GM18867 (cell line): Measurements from ENCODE around the gene NEO1.

Source experiments
- ATAC-seq: cut with Tn5 transposase; IDR thresholded peaks from one replicate; pipeline ENCODE4 v1.9.1; 2021; ENCODE audit warnings: mild to moderate bottlenecking, moderate library complexity; ENCODE audit not compliant: unreplicated experiment

Gene NEO1

DNA sequence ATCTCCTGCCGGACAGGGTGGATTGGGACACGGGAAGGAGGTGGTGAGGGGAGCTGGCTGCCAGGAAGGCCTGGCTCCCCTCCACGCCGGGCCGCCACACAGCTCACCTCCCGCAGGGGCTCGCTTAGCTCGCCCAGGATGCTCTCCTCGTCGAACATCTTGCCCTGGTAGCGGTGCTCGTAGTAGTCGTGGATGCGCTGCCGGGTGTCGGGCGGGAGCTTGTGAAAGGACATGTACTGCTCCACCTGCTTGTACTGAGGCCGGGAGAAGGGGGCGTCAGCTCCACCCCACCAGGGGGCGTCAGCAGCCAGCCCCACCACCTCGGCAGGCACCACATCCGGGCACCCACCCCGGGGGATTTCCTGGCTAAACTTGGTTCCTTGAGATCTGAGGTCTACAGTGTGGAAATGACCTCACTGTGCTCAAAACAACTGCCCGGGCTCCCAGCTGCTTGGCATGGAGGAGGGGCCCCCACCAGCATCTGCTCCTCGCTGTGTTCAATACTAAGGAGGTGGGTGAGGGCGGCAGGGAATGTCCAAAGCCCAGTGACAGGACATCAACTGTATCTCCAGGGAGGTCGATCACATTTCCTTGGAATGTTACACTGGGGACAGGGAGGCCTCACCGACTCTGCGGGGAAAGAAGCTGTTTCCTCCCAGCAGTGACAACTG is 273.1 kb downstream of the NEO1 start:
- no peak for ATAC-seq

DNA sequence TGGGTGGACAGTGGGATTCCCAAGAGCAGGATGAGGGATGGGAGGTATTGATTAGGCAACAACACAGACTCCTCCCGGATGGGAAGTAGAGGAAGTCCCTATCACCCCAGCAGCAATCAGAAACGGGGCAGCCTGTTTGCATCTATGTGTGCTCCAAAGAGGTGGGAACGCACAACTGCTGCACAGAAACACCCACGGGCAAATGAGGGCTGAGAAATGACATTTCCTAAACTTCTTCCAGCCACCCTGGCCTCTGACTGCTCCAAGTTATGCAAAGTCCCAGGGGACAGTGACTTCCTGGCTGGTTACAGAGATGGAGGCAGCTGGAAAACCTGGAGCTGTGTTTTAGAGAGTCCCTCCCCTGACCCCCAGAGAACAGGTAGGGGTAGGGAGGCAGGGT is 273.9 kb downstream of the NEO1 start:
- ATAC-seq: no peak

DNA sequence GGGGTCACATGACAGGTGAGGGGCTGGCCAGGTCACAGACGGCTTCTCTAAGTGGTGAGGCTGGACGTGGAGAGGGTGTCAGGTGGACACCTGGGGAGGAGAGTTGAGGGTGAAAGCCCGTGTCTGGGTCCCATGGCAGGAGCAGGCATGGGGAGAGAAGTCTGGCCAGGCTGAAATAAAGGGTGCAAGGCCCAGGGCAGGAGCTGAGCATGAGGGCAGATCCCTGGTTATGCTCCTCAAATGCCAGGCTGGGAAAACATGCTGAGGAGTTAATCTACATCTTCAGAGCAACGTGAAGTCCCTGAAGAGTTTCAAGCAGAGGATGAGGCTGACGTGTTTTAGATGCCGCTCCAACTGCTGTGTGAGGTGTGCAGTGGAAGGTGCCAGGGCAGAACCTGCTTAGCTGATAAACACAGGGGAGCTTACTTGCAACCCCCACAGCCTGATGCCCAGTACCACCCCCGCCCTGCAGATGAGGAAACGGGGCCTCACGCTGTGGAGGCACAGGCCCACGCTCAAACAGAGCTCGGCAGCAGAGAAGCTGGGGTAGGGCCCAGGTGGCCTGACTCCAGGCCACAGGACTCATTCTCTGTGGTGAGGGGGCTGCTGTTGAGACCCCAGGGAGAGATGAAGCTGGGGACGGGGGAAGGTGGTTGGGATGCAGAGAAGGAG is 276.0 kb downstream of the NEO1 start:
- ATAC-seq: no peak

DNA sequence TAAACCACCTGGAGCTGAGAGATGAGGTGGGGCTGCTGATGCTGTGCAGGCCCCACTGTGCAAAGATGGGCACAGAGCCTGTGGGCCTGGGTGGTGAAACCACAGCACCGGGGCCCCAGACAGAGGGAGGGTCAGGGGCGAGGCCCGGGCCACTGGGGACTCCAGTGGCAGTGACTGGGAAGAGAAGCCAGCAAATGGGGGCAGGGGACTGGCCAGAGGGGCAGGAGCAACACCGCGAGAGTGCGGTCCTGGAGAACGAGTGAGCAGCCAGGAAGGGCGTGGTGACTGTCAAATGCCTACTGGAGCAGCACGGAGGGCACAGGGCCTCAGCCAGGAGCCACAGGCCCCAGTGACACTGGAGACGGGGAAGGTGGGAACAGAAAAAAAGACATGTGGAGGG is 276.7 kb downstream of the NEO1 start:
- ATAC-seq: no peak

DNA sequence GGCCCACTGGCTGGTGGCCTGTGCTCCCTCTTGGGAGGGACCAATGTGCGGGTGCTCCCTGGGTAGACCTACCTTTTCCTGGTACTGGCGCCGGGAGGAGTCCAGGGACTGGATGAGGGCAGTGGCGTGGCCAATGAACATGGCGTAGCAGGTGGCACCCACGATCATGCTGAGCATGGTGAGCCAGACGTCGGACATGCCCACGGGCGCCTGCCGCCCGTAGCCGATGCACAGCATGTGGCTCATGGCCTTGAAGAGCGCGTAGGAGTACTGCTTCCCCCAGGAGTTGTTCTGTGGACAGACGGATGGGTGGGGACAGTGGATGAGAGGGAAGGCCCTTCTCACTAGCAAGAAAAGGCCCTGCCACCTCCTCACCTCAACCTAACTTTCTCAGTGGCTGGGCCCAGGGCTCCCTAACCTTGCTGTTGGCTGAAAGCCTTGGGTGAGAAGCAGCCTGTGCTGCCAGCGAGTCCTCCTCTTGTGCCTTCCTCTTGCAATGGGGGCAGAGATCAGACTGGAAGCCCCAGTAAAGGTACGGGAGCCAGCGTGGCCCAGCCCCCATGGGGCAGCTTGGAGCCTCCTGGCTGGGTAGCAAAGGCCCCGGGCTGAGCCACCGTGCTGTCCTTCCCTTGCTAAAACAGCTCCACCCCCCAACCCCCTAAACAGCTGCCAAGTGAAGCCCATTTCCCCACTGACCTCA is 277.4 kb downstream of the NEO1 start:
- ATAC-seq: no peak

DNA sequence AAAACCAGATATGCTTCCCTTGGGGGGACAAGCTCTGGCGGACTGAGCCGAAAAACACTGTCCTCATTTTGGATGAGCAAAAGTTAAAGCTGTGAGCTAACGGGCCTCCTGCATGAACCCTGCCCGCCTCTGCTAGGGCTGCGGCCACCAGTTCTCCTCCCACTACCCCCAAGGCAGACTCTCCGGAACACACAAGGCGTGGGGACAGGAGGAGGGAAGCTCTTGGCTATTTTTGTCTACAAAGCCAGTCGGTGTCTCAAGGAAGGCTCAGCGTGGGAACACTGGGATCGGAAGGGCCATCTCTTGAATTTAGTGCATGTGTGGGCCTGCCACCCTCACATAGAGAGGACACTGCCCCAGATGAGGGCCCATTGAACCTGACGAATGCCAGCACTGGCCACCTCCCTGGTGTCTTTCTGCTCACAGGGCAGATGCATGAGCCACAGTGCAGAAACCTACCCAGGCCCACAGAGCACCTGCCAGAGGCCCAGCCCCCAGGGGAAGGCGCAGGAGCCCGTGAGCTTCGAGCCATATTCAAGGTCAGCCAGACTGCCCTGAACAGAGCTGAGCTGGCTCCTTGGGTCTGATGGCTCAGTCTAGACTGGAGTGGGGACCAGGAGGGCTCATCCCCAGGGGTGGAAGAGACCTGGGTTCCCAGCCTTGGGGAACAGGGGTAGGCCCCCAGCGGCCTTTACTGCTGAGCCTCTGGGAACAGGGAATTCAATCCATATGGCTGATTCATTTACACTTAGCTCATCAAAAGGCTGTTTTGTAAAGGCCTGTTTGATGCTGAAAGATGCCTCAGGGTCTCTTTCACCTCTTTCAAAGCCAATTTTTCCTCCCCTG is 278.2 kb downstream of the NEO1 start:
- no peak for ATAC-seq

DNA sequence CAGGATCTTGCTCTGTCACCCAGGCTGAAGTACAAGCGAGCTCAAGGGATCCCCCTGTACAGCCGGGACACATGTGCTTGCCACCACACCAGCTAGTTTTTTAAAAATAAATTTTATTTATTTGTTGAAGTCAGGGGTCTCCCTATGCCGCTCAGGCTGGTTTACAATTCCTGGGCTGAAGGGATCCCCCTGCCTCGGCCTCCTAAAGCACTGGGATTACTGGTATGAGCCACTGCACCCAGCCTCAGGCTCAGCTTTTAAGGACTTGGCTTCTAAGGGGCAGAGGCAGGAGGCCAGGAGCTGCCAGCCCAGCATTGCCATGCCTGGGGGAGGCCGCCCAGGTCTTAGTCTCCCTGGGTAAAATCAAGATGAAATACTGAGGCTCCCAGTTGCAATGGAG is 279.2 kb downstream of the NEO1 start:
- ATAC-seq: no peak

DNA sequence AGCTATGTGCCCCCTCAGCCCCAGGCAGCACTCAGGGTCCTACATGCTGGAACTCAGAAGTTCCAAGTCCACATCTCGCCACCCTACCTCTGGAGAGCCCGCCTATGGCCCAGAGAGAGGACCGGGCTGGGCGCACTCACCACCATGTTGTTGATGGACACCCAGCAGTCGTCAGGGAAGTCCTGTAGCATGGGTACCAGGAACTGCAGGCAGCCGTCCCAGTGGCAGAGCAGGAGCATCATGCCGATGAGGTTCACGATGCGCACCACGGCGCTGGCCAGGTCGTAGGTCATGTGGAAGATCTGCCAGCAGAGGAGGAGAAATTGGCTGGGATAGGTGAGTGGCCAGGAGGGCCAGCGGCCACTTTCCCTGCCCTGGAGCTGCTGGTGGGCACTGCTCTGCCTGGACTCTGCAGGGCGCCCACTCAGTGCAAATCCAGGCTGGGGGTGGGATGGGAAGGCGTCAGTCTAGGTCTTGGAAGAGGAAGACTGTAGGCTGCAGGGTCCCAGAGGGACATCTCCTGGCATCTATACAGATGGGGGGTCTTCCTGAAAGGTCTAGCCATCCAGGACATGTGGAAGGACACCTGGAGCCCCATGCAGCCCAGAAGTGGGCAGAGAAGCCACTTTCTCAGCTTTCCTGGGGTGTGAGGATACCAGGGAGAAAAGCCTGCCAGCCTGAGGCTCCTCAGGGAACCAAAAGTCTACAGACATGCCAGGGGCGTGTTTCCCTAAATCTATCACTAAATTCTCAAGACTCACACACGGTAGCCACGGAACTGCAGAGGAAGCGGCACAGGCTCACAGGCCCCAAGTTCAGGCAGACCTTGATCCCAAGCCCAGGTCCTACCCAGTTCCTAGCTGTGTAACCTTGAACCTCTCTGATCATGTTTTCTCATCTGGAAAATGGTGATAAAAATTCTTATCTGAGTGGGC is 280.0 kb downstream of the NEO1 start:
- no peak for ATAC-seq

DNA sequence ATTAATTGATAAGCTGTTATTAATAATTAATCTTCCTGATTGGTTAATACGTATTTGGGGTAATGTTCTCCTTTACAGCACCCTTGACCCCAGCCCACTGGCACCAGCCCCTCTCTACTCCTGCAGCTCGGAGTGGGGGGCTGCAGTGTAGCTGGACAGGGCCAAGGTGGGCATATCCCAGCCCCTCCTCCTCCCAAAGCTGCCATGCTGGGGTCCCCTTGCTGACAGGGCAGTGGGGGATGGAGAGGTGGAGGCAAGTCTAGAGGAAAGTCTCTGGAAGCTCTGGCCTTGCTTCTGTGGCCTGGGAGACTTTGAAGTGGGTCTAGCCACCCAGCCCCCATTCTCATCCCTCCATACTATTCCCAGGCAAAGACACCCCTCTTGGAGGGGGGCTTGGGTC is 280.7 kb downstream of the NEO1 start:
- no peak for ATAC-seq

DNA sequence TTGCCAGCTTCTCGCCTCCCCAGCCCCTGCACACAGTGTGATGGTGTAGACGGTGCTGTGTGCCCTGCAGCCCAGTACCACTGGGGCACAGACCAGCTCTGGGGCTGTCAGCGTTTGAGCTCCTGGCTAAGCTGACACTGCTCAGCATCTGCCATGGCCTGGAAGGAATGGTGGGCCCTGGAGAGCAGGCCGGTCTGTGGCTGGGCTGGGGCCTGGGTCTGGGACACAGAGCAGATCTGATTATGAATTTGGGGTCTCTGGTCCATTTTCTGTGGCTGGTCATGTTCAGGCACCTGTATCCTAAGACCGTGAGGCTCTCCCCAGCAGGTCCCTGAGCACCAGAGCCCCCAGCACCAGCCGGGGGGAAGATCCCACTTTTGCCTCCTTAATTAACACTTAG is 281.8 kb downstream of the NEO1 start:
- no peak for ATAC-seq

DNA sequence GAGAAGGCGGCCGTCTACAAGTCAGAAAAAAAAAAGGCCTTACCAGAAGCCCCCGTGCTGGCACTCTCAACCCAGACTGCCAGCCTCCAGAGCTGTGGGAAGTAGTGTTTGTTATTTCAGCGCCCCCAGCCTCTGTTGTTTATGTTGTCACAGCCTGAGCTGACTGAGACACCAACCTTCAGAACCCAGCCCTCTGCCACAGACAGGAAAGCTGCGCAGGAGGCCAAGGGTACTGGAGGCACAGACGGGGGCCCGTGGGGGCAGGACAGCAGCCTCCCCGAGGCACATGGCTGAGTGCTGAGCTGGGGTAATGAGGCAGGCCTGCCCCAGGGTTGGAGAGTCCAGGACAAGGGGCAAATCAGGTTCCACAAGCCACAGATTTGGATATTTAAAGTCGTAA is 282.8 kb downstream of the NEO1 start:
- no peak for ATAC-seq

DNA sequence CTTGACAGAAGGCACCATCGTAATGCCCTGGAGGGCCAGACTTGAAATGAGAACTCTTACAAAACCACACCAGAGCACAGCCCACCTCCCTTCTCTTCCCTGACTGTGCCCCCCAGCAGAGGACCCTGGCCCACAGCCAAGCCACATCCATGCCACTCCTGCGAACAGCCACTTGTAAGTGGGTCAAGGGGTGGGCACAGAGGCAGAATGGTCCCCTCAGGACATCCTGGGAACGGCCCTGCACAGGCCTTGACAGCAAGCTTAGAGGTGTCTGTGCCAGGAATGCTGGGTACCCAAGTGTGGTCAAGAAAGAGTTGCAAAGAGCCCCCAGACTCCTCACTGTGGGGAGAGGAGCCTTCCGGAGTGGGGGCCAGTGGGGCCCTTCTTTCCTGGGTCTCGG is 283.2 kb downstream of the NEO1 start:
- no peak for ATAC-seq

DNA sequence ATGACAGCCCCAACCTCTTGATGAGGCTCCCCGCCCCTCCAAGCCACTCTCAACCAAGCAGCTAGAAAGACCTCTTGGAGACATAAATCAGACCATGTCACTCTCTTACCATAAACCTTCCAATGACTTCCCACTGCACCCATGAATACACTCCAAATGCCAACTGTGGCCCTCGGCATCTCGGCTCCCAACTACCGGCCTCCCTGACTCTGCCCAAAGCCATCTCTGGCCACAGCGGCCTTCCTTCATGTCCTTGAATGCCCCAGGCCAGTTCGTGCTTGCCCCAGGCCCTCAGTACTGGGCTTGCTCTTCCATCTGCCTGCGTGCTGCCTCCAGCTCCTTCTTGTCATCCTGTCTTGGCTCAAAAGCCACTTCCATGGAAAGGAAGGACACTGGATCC is 284.5 kb downstream of the NEO1 start:
- ATAC-seq: no peak

DNA sequence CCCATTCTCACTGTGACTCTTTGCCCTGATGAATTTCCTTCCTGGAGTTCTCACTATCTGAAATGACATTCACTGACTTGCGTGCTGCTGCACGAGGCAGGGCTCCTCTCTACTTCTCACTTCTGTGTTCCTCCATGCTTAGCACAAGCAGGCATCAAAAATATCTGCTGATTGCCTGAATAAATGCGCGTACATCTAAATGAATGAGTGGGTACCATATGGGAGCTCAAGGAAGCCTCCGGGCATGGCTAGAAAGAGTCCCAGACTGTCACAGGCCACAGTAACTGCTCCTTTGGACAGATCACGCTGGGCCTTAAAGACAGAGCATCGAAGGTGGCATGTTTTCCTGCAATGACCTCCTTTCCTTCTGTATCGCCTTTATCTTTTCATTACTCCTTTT is 284.9 kb downstream of the NEO1 start:
- ATAC-seq: no peak

DNA sequence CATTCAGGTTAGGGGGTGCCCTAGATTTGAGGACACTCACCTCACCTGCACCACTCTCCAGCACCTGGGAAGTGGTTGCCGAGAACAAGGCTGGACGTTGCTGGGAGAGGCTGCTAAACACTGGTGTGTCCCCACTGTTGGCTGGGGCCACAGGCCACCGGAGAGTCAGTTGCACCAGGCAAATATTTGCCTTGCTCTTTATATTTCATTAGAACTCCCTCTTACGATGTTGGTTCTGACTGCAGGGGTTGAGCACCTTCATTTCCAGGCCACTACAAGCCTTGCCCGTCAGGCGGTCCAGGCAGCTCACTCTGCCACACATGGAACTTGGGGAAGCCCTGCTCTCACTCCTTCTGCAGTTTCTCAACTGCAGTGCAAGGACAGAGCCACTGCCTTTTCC is 285.8 kb downstream of the NEO1 start:
- no peak for ATAC-seq

DNA sequence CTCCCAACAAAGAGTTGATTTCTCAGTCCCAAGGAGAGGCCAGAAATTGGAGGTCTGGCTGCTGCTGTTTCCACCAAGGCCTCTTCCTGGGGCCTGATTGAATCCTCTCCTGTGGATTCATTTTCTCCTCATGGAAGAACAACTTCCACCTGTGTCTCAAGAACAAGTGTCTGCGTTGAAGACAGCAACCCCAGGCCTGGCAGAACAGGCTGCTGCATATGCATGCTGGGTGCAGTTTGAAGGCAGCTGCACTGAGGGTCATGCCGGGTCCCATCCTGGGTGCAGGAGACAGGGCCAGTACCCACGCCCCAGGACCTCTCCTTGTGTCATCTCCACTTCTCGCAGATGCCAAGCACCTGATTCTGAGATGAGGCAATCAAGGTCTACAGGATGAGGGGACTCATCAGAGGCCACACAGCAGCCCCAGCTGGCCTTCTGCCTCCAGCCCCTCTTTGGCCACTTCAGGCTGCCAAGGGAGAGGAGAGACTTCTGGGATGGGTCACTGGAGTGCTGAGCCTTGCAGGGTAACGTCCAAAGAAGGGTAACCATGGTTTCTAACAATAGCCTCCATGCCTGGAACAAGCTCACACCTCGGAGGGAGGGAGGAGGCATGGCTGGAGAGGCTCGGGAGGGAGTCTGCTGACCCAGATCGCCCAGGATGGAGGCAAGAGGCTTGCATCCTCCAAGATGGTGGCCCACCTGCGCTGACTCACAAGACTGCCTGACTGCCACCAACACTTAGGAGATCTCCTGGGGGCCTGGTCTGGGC is 286.5 kb downstream of the NEO1 start:
- ATAC-seq: no peak

DNA sequence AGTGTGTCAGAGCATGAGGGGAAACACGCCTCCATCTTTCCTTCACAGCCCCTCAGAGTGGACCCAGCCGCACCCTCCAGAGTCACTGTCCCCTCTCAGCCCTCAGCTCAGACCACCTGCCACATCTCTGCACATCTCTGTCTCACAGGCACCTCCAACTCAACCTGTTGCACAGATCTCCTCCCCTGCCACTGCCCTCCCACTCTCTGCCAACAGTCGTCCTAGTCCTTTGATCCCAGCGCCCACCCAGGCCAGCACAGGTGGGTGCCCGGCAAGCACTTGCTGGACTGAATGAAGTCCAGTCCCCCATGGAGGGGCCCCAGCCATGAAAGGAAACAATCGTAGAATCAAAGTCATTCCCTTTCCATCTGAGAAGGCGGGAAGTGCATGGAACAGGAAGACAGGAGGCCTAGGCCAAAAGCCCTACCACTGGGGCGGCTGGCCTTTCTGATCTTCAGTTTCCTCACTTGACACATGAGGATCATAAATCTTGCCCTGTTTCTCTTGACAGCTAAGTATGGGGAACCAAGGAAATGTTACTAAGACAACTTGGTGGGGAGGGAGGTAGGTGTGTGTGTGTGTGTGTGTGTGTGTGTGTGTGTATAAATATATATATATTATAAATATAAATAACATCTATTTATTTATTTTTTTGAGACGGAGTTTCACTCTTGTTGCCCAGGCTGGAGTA is 288.4 kb downstream of the NEO1 start:
- no peak for ATAC-seq

DNA sequence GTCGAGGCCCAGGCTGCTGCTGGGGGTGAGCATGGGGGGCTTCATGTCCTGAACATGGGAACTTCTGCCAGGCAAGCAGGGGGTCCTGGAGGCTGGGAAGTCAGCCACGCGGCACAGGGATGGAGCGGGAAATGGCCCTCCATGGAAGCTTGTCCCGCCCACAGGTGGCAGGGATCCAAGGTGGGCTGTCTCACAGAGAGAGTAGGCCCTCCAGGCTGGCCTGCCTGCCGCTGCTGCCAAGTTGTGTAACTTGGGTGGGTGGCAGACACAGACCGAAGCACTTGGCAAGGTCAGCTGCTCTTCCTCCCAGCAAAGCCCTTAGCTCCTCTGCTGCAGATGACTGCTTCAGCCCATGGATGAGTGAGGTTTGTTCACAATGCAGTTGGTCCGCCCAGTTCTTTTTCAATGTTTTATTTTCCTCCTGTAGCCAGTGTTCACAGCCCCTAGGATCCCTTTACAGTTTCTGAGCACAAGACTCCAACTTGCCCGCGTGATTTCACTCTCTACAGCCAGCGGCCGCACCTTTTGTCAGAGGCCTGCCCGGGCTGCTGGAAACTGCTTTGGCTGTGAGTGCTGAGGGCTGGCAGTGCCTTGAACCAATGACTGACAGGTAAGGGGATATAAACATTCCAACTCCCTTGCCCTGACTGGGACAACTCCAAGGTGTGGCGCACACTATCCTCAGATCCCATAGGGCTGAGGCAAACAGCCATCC is 289.8 kb downstream of the NEO1 start:
- no peak for ATAC-seq
